K562 (cell line): ENCODE results near the gene PRELID3B. TPM values are rescaled to one million over a fixed set of nuclear protein-coding genes. Genes with fewer than 3 reads are reported as not detected.
A peak's percentile ranks its signal among the peaks of the same experiment; 100 is the strongest.

Experiments used
- ATF3 ChIP-seq, 2 experiments: fragments of 450-650 bp in 1 of 2; sonication (generic) in 1 of 2; formaldehyde crosslinking in 1 of 2; IDR thresholded peaks in 1 of 2; conservative IDR thresholded peaks in 1 of 2; 2 replicates each; pipeline versions ENCODE4 v1.6.1 to v1.8.1; 2016 to 2023; ENCODE audit warnings: mild to moderate bottlenecking in 2 of 2, moderate library complexity in 2 of 2, inconsistent platforms in 1 of 2, missing genetic modification reagents in 1 of 2
- CHCHD3 ChIP-seq: fragments of 250-450 bp; sonication (Bioruptor Pico); IDR thresholded peaks from 2 replicates; pipeline ENCODE4 v2.1.2; 2022; ENCODE audit warnings: mild to moderate bottlenecking
- CHD2 ChIP-seq: IDR thresholded peaks from 2 replicates; pipeline ENCODE4 v1.6.1; 2011; ENCODE audit warnings: low read depth, low read length
- CTBP1 ChIP-seq: fragments of 450-650 bp; IDR thresholded peaks from 2 replicates; pipeline ENCODE4 v1.6.1; 2016; ENCODE audit warnings: borderline replicate concordance
- HDAC2 ChIP-seq: fragments of 450-650 bp; IDR thresholded peaks from 2 replicates; pipeline ENCODE4 v1.6.1; 2016; ENCODE audit warnings: mild to moderate bottlenecking
- HNRNPLL ChIP-seq: fragments of 200-400 bp; formaldehyde crosslinking; IDR thresholded peaks from 2 replicates; pipeline ENCODE4 v1.6.1; 2017; ENCODE audit warnings: low read length, low read depth, mild to moderate bottlenecking; ENCODE audit not compliant: poor library complexity, severe bottlenecking
- IRF9 ChIP-seq: fragments of 450-650 bp; IDR thresholded peaks from 2 replicates; pipeline ENCODE4 v1.6.1; 2016; ENCODE audit warnings: missing biosample characterization, missing genetic modification characterization
- NR2C2 ChIP-seq, 2 experiments: fragments of 200-800 bp in 1 of 2; sonication (Bioruptor generic) in 1 of 2; sonication (generic) in 1 of 2; formaldehyde crosslinking in 1 of 2; IDR thresholded peaks; 2 replicates each; pipeline versions ENCODE4 v1.6.1 to v1.8.0; 2016 to 2022; ENCODE audit warnings: mild to moderate bottlenecking in 1 of 2, missing compliant biosample characterization in 1 of 2, missing genetic modification characterization in 1 of 2, missing genetic modification reagents in 1 of 2
- PML ChIP-seq: IDR thresholded peaks from 2 replicates; pipeline ENCODE4 v1.6.1; 2012; ENCODE audit warnings: low read length, inconsistent platforms
- PTTG1 ChIP-seq: fragments of 450-650 bp; IDR thresholded peaks from 2 replicates; pipeline ENCODE4 v1.6.1; 2016; ENCODE audit warnings: low read depth, mild to moderate bottlenecking, missing genetic modification characterization, missing compliant biosample characterization
- SAFB ChIP-seq: fragments of 200-400 bp; formaldehyde crosslinking; IDR thresholded peaks from 2 replicates; pipeline ENCODE4 v1.6.1; 2017; ENCODE audit warnings: low read depth, low read length, borderline replicate concordance
- TCFL5 ChIP-seq: fragments of 250-450 bp; sonication (Bioruptor Pico); conservative IDR thresholded peaks from 2 replicates; pipeline ENCODE4 v1.6.1; 2021; ENCODE audit warnings: mild to moderate bottlenecking, moderate library complexity, matching md5 sums
- ZBTB12 ChIP-seq: fragments of 250-450 bp; sonication (Bioruptor Pico); IDR thresholded peaks from 2 replicates; pipeline ENCODE4 v1.4.0; 2020
- ZKSCAN1 ChIP-seq: fragments of 150-350 bp; IDR thresholded peaks from 2 replicates; pipeline ENCODE4 v1.6.1; 2016; ENCODE audit warnings: low read depth, low read length
- ZNF212 ChIP-seq: fragments of 450-650 bp; formaldehyde crosslinking; IDR thresholded peaks from 2 replicates; pipeline ENCODE4 v1.4.0; 2020; ENCODE audit warnings: mild to moderate bottlenecking
- ZNF395 ChIP-seq: fragments of 200-800 bp; sonication (Bioruptor generic); IDR thresholded peaks from 2 replicates; pipeline ENCODE4 v1.6.1; 2017; ENCODE audit warnings: missing genetic modification characterization, missing compliant biosample characterization
- ZNF583 ChIP-seq: fragments of 250-450 bp; sonication (Bioruptor Pico); IDR thresholded peaks from 2 replicates; pipeline ENCODE4 v1.4.0; 2020
- polyA plus RNA-seq, 8 experiments: library from polyadenylated mRNA; depleted of rRNA in 4 of 8; stranded (reverse) in 5 of 8; unstranded in 3 of 8; fragments of >200 nt; fragmentation: Nextera tagmentation in 2 of 8; fragmentation: Illumina TruSeq in 1 of 8; extraction: Ambion mirVana in 2 of 8; extraction: Trizol in 1 of 8; gene quantifications; 2 replicates each; pipeline versions ENCODE4 v1.2.1 to v1.2.3, GENCODE V29; 2011 to 2014; ENCODE audit warnings: inconsistent platforms in 1 of 8, missing spikeins in 1 of 8
- total RNA-seq, 7 experiments: library from RNA; depleted of rRNA in 6 of 7; stranded (reverse); fragments of >200 nt in 6 of 7; fragmentation: Illumina TruSeq in 2 of 7; extraction: Trizol in 2 of 7; gene quantifications; 2 replicates each; pipeline versions ENCODE4 v1.2.1 to v1.2.3, GENCODE V29; 2011 to 2021; ENCODE audit warnings: low replicate concordance in 1 of 7
- TF ChIP-seq, protein P1 (sequence below): sonication (generic); formaldehyde crosslinking; IDR thresholded peaks from 2 replicates; pipeline ENCODE4 v1.8.0; 2022; ENCODE audit warnings: mild to moderate bottlenecking, missing genetic modification reagents
- TF ChIP-seq, protein P2 (sequence below): fragments of 450-650 bp; IDR thresholded peaks from one replicate; pipeline ENCODE4 v1.6.1; 2018; ENCODE audit warnings: mild to moderate bottlenecking, moderate library complexity; ENCODE audit not compliant: partially characterized antibody

The PRELID3B gene
- total and polyA plus RNA-seq, 9 of the 15 experiments (the other 6 are each of a cell fraction or from before 2014, with no cell fraction given), result 77.0 to 186 (median 101) TPM

GRCh38 chr20:59010995-59011873 is 31.4 kb downstream of the PRELID3B start (continued):
- TF ChIP-seq NR2C2 (CRISPR knock-in tag; IDR thresholded peaks at IDR 0.05), result no peak
- TF ChIP-seq NR2C2 (tag; IDR thresholded peaks at IDR 0.05), result peak; percentile 3; the same call in 1 of the 2 replicates
- TF ChIP-seq ZBTB12 (CRISPR knock-in tag), result no peak
- no peak for TF ChIP-seq PTTG1 (tag)
- no peak for TF ChIP-seq ZKSCAN1
- no peak for TF ChIP-seq TCFL5 (CRISPR knock-in tag)
- TF ChIP-seq CHD2, result no peak
- TF ChIP-seq ZNF212, result no peak
- TF ChIP-seq IRF9, result peak; percentile 60
- TF ChIP-seq SAFB, result no peak
- TF ChIP-seq, protein P1, sequence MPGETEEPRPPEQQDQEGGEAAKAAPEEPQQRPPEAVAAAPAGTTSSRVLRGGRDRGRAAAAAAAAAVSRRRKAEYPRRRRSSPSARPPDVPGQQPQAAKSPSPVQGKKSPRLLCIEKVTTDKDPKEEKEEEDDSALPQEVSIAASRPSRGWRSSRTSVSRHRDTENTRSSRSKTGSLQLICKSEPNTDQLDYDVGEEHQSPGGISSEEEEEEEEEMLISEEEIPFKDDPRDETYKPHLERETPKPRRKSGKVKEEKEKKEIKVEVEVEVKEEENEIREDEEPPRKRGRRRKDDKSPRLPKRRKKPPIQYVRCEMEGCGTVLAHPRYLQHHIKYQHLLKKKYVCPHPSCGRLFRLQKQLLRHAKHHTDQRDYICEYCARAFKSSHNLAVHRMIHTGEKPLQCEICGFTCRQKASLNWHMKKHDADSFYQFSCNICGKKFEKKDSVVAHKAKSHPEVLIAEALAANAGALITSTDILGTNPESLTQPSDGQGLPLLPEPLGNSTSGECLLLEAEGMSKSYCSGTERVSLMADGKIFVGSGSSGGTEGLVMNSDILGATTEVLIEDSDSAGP, result no peak
- TF ChIP-seq, protein P2, sequence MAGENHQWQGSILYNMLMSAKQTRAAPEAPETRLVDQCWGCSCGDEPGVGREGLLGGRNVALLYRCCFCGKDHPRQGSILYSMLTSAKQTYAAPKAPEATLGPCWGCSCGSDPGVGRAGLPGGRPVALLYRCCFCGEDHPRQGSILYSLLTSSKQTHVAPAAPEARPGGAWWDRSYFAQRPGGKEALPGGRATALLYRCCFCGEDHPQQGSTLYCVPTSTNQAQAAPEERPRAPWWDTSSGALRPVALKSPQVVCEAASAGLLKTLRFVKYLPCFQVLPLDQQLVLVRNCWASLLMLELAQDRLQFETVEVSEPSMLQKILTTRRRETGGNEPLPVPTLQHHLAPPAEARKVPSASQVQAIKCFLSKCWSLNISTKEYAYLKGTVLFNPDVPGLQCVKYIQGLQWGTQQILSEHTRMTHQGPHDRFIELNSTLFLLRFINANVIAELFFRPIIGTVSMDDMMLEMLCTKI, result no peak
- TF ChIP-seq CTBP1, result peak; percentile 53
- no peak for TF ChIP-seq ZNF583 (CRISPR knock-in tag)
- TF ChIP-seq CHCHD3 (CRISPR knock-in tag), result no peak
- no peak for TF ChIP-seq HNRNPLL
- TF ChIP-seq ZNF395, result no peak
- peak; percentile 45; the same call in 1 of the 2 replicates for TF ChIP-seq PML
- peak; percentile 25; the same call in 1 of the 2 replicates for TF ChIP-seq HDAC2
- no peak for TF ChIP-seq ATF3 (IDR thresholded peaks at IDR 0.05)
- TF ChIP-seq ATF3 (CRISPR knock-in tag; conservative IDR thresholded peaks at IDR 0.05), result no peak
